ENCODE data around the gene PRKD1. TPM values are rescaled to one million over a fixed set of nuclear protein-coding genes. Genes with fewer than 3 reads are reported as not detected.
"Not testable (repeated sequence)": the region's sequence is repeated elsewhere in the genome, so short reads cannot be mapped to it uniquely, and the experiment has no call there.

The PRKD1 gene
- total RNA-seq, 1 experiment from 2014 or later, result 4.7 TPM

- DNase-seq (ENCODE audit: low spot score), result no peak
Measured at GRCh38 chr14:29740491-29740890, 187.2 kb downstream of the PRKD1 start.

DNA sequence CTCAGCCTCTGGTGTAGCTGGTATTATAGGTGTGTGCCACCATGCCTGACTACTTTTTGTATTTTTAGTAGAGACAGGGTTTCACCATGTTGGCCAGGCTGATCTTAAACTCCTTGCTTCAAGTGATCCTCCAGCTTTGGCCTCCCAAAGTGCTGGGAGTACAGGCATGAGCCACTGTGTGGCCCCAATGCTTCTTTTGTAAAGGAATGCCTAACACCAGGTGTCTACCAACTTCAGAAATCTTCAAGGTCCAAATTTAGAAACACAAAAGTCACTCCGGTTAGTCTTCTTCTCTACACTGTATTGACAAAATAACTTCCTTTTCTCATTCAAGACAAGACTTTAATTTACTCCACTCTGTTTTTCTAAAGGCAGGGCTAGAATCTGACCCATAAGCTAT is 188.7 kb downstream of the PRKD1 start:
- DNase-seq (ENCODE audit: low spot score), result no peak

- no peak for DNase-seq (ENCODE audit: low spot score)
Measured at GRCh38 chr14:29738056-29738455, 189.6 kb downstream of the PRKD1 start.

GRCh38 chr14:29735459-29735858 is 192.2 kb downstream of the PRKD1 start:
- no peak for DNase-seq (ENCODE audit: low spot score)

- DNase-seq (ENCODE audit: low spot score), result no peak
Measured at GRCh38 chr14:29734732-29735131, 192.9 kb downstream of the PRKD1 start.

GRCh38 chr14:29726560-29727331 is 200.9 kb downstream of the PRKD1 start:
- DNase-seq (ENCODE audit: low spot score), result peak; percentile 35

- DNase-seq (ENCODE audit: low spot score), result peak; percentile 35
Measured at GRCh38 chr14:29724991-29725390, 202.7 kb downstream of the PRKD1 start.

DNA sequence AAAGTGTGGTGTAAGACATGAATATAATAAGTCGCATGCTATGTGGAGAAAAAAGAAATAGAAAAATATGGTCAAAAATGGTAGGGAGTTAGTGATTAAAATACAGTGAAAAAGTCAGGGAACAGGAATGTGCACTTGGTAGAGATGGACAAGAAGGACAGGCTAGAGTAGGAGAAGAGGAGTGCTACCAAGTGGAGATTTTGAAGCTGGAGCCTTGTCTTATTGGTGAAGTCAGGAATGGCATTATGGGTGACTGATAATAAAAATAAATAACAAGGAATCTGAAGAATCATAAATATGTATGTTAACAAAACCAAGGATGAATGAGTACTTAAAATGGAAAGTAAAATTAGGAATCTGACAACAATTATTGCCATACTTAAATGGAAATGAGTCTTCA is 204.8 kb downstream of the PRKD1 start:
- no peak for DNase-seq (ENCODE audit: low spot score)

DNA sequence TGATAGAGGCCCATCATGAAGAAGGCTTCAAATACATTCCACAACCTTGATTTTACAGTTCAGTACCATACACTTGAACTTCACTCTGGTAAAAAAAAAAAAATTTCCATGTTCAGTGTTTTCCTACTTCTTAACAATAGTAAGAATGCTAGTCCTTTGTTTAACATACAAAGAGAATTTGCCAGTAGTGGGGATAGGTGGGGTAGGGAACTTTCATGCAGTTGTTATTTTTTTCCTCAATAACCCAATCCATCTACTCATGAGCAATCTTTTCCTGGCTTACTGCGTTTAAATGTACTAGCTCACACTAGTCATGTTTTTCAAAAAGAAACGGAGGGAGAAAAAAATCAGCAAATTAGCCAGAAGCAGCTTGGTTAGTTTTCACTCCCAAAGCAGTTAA is 206.1 kb downstream of the PRKD1 start:
- no peak for DNase-seq (ENCODE audit: low spot score)

- DNase-seq (ENCODE audit: low spot score), result peak; percentile 0
Measured at GRCh38 chr14:29717901-29718300, 209.7 kb downstream of the PRKD1 start.

DNA sequence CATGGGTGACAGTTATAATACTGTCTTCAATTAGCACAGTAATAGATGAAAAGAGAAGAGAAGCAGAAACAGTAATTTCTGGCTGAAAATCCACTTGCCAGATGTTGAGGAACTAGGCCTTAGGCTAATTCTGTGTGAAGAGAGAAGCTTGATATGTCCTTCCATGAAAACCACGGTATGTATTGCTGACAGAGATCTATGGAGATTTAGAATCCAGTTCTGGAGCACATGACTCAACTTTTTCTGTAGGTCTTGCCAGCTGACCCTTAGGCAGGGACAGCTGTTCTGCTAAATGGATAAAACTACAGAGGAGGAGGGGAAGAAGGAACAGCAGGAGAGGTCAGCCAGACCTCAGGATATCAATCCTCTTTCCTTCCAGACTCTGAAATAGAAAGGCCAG is 211.5 kb downstream of the PRKD1 start:
- no peak for DNase-seq (ENCODE audit: low spot score)

GRCh38 chr14:29712601-29713000 is 215.0 kb downstream of the PRKD1 start:
- no peak for DNase-seq (ENCODE audit: low spot score)

DNA sequence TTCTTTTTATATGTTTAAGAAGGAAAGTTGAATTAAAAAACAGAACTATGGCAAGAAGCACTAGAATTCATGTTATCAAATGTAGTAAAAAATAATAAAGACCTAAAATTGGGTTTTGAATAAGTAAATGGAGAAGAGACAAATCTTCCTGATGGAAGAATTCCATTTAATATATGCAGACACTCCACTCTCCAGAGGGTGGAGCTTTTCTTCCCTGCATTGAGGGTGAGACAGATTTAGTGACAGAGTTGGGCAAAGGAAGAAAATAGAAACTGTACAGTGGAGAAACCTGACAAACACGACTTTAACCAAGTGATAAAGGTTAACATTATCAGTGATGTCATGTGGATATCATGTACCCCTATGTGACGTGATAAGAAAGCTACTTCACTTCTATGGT is 217.6 kb downstream of the PRKD1 start:
- DNase-seq (ENCODE audit: low spot score), result no peak

GRCh38 chr14:29709490-29709889 is 218.2 kb downstream of the PRKD1 start:
- no peak for DNase-seq (ENCODE audit: low spot score)

- DNase-seq (ENCODE audit: low spot score), result no peak
Measured at GRCh38 chr14:29706700-29707099, 220.9 kb downstream of the PRKD1 start.

DNA sequence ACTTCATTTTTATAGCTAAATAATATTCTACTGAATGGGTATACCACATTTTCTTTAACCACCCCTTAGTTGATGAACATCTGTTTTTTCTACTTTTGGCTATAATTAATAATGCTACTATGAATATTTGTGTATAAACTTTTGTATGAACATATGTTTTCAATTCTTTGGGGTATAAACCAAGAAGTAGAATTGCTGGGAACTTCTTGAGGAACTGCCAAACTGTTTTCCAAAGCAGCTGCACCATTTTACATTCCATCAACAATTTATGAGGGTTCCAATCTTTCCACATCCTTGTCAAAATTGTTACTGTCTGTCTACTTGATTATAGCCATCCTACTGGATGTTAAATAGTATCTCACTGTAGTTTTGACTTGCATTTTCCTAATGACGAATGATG is 221.8 kb downstream of the PRKD1 start:
- DNase-seq (ENCODE audit: low spot score), result no peak

- DNase-seq (ENCODE audit: low spot score), result not testable (repeated sequence)
Measured at GRCh38 chr14:29689597-29689996, 238.1 kb downstream of the PRKD1 start.

GRCh38 chr14:29687866-29688265 is 239.8 kb downstream of the PRKD1 start:
- no peak for DNase-seq (ENCODE audit: low spot score)

DNA sequence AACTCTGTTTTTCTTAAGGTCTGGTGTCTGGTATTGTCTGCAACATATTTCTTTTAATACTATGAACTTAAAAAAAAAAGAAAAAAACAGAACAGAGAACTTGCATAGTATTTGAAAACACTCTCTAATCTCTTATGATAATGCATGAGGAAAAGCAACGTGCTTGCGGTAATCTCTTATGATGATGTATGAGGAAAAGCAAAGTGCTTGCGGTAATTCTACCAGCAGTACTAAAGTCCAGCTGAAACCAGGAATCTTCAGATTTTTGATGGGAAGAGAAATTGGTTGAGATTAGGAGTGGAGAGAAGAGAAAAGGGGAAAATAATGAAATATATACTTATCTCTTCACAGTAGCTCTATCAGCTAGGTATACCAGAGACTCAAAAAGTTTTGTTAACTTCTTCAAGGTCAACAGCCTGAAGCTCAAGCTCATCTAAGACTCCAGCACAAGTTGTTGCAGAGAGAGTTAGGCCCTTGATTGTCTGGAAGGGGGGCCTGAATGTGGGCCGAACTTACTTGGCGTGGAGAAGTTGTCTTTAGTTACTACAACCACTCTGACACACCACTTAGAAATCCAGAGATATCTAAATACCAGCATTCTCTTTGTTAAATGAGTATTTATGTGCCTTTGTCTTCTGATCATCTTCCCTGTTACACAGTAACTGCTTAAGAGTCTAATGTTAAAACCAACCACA is 240.4 kb downstream of the PRKD1 start:
- DNase-seq (ENCODE audit: low spot score), result no peak

- no peak for DNase-seq (ENCODE audit: low spot score)
Measured at GRCh38 chr14:29684926-29685325, 242.7 kb downstream of the PRKD1 start.

DNA sequence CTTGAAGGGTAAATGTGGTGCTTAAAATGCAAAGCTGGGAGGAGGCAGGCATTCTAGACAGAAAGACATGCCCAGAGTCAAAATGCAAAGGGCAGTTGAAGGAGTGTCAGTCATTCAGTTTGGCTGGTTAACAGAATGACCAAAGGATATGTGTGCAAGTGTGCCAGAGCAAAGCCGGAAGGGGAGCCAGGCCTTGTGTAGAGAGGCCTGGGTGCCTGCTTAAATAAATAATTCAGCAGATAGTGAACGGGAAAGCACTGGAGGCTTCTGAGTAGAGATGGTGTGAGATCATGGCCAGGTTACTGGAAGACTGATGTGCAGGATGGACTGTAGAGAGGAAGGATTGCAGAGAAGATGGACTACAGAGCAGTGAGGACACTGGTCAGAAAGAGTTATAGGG is 244.9 kb downstream of the PRKD1 start:
- no peak for DNase-seq (ENCODE audit: low spot score)

GRCh38 chr14:29681316-29681715 is 246.3 kb downstream of the PRKD1 start:
- DNase-seq (ENCODE audit: low spot score), result no peak

- no peak for DNase-seq (ENCODE audit: low spot score)
Measured at GRCh38 chr14:29674566-29675285, 252.9 kb downstream of the PRKD1 start.

Measured in A172 (cell line).